ENCODE measurements around the gene IGF2BP3.

DNA sequence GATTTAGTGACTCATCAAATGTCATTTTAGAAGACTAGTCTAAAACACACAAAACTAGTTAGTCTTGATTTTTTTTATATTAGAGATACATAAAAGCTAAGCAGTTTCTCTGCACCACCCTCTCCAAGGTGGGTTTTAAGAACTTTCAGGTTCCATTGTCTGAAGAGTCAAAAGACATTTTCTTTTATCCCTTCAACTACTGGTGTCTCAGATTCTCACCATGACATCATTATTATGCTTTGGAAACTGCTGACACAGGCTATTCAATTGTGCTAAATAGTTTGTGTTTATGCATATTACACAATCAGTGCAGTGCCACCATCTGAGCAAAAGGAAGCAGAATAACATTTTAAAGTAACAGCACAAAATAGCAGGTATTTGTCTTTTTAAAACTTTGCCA lies 52.2 kb downstream of the IGF2BP3 start:
- TF ChIP-seq, protein P1, sequence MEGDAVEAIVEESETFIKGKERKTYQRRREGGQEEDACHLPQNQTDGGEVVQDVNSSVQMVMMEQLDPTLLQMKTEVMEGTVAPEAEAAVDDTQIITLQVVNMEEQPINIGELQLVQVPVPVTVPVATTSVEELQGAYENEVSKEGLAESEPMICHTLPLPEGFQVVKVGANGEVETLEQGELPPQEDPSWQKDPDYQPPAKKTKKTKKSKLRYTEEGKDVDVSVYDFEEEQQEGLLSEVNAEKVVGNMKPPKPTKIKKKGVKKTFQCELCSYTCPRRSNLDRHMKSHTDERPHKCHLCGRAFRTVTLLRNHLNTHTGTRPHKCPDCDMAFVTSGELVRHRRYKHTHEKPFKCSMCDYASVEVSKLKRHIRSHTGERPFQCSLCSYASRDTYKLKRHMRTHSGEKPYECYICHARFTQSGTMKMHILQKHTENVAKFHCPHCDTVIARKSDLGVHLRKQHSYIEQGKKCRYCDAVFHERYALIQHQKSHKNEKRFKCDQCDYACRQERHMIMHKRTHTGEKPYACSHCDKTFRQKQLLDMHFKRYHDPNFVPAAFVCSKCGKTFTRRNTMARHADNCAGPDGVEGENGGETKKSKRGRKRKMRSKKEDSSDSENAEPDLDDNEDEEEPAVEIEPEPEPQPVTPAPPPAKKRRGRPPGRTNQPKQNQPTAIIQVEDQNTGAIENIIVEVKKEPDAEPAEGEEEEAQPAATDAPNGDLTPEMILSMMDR (IDR thresholded peaks at IDR 0.05 in 8 of 11, conservative IDR thresholded peaks at IDR 0.05 in 3 of 11) = no peak
- TF ChIP-seq POLR2A (IDR thresholded peaks at IDR 0.05) = no peak

Measured in spleen (tissue), 7 donors.